Keratinocyte (primary cell): Measurements from ENCODE around the gene HLA-DMB.

Experiments used
- CTCF ChIP-seq, 3 experiments: IDR thresholded peaks in 1 of 3; conservative IDR thresholded peaks in 1 of 3; optimal IDR thresholded peaks in 1 of 3; 2 replicates in 2 of 3; 3 replicates in 1 of 3; pipeline versions ENCODE3 to v1.5.1; 2011; ENCODE audit warnings: low read length in 3 of 3, mild to moderate bottlenecking in 3 of 3, moderate library complexity in 2 of 3, control low read depth in 1 of 3, inconsistent platforms in 1 of 3; ENCODE audit not compliant: insufficient read depth in 2 of 3; ENCODE audit errors: extremely low read depth in 1 of 3
- EZH2 ChIP-seq: IDR thresholded peaks from one replicate; pipeline ENCODE4 v1.6.1; 2012; ENCODE audit warnings: inconsistent platforms, mild to moderate bottlenecking, low read length, moderate library complexity

GRCh38 chr6:32949113-32949512, 8.3 kb upstream of the HLA-DMB start:
- no peak for TF ChIP-seq CTCF (optimal IDR thresholded peaks at IDR 0.05 in 1 of 3, IDR thresholded peaks at IDR 0.05 in 1 of 3, conservative IDR thresholded peaks at IDR 0.05 in 1 of 3; ENCODE audit: extremely low read depth in 1 of 3, insufficient read depth in 2 of 3, low read length in 3 of 3)
- no peak for TF ChIP-seq EZH2
